H1 (cell line): Measurements from ENCODE around the gene GABRA4. TPM values are rescaled to one million over a fixed set of nuclear protein-coding genes. Genes with fewer than 3 reads are reported as not detected.

Experiments used
- CTCF ChIA-PET: fragments of 300-600 bp; sonication (Branson Sonifier 250); formaldehyde crosslinking; loops from one replicate; lab custom pipeline; 2021; ENCODE audit not compliant: partially characterized antibody; lab: Charles Lee
- POLR2A ChIA-PET: fragments of 300-600 bp; sonication (Branson Sonifier 250); formaldehyde crosslinking; loops from one replicate; lab custom pipeline; 2021; ENCODE audit warnings: inconsistent platforms; ENCODE audit not compliant: partially characterized antibody; lab: Charles Lee
- DNase-seq, 2 experiments: peaks; one replicate each; pipeline versions ENCODE4 v3.0.0 to v3.0.0-alpha.2; 2010 to 2022; ENCODE audit warnings: low spot score in 2 of 2, low read depth in 1 of 2, mixed read lengths in 1 of 2
- FAIRE-seq: peaks from 2 replicates; lab custom pipeline; 2011; peaks lifted over from hg19 to GRCh38; lab: Jason Lieb, UNC
- H2AFZ ChIP-seq: 2 replicates; pipeline ENCODE4 v1.8.1; 2012; ENCODE audit warnings: low read length, inconsistent platforms
- H2AK5ac ChIP-seq: 2 replicates; pipeline ENCODE4 v1.6.1; 2013; ENCODE audit warnings: low read depth, low read length
- H2BK120ac ChIP-seq: replicated peaks from 2 replicates; pipeline ENCODE3; 2013; ENCODE audit warnings: low read depth, low read length, inconsistent platforms
- H2BK12ac ChIP-seq: 2 replicates; pipeline ENCODE4 v1.6.1; 2013; ENCODE audit warnings: low read depth, low read length
- H2BK15ac ChIP-seq: 2 replicates; pipeline ENCODE4 v1.6.1; 2013; ENCODE audit warnings: low read length
- H2BK20ac ChIP-seq: 2 replicates; pipeline ENCODE4 v1.6.1; 2013; ENCODE audit warnings: low read length
- H2BK5ac ChIP-seq: 2 replicates; pipeline ENCODE4 v1.6.1; 2013; ENCODE audit warnings: low read depth, low read length
- H3K14ac ChIP-seq: 2 replicates; pipeline ENCODE4 v1.6.1; 2013; ENCODE audit warnings: inconsistent platforms; ENCODE audit not compliant: insufficient read length
- H3K18ac ChIP-seq: 2 replicates; pipeline ENCODE4 v1.6.1; 2013; ENCODE audit warnings: low read length; ENCODE audit errors: extremely low read depth
- H3K23ac ChIP-seq: 2 replicates; pipeline ENCODE4 v1.6.1; 2013; ENCODE audit warnings: inconsistent platforms; ENCODE audit not compliant: insufficient read length
- H3K23me2 ChIP-seq: 2 replicates; pipeline ENCODE4 v1.6.1; 2013; ENCODE audit warnings: low read depth, low read length
- H3K27ac ChIP-seq: 2 replicates; pipeline ENCODE4 v1.6.1; 2011; ENCODE audit warnings: low read depth, low read length, inconsistent platforms
- H3K27me3 ChIP-seq, 4 experiments: replicated peaks in 1 of 4; 1 replicate in 1 of 4; 2 replicates in 3 of 4; pipeline versions ENCODE4 v1.6.1 to v1.8.1; 2011 to 2013; ENCODE audit warnings: low read length in 3 of 4, mild to moderate bottlenecking in 3 of 4, inconsistent platforms in 2 of 4, mixed read lengths in 2 of 4, moderate library complexity in 1 of 4; ENCODE audit not compliant: control insufficient read depth in 3 of 4, insufficient read depth in 3 of 4; ENCODE audit errors: extremely low read depth in 1 of 4
- H3K36me3 ChIP-seq, 4 experiments: 2 replicates each; pipeline versions ENCODE4 v1.6.1 to v1.8.1; 2011 to 2013; ENCODE audit warnings: mild to moderate bottlenecking in 4 of 4, low read length in 3 of 4, moderate library complexity in 2 of 4, control low read depth in 1 of 4, inconsistent platforms in 1 of 4; ENCODE audit not compliant: insufficient read depth in 4 of 4, control insufficient read depth in 2 of 4
- H3K4ac ChIP-seq: replicated peaks from 2 replicates; pipeline ENCODE3; 2013; ENCODE audit warnings: low read length, low read depth, mixed read lengths, inconsistent platforms; ENCODE audit not compliant: insufficient read length
- H3K4me1 ChIP-seq, 4 experiments: replicated peaks in 1 of 4; 1 replicate in 1 of 4; 2 replicates in 3 of 4; pipeline versions ENCODE4 v1.6.1 to v1.8.1; 2011 to 2013; ENCODE audit warnings: low read length in 3 of 4, inconsistent platforms in 2 of 4, mixed read lengths in 1 of 4; ENCODE audit not compliant: insufficient read depth in 4 of 4, control insufficient read depth in 3 of 4
- H3K4me2 ChIP-seq, 2 experiments: 2 replicates each; pipeline versions ENCODE4 v1.6.1 to v1.8.1; 2011 to 2013; ENCODE audit warnings: low read depth in 2 of 2, low read length in 2 of 2, control low read depth in 1 of 2, inconsistent platforms in 1 of 2, mild to moderate bottlenecking in 1 of 2; ENCODE audit not compliant: insufficient read depth in 1 of 2
- H3K4me3 ChIP-seq, 4 experiments: fragments of 200-600, 300-600 bp in 1 of 4; sonication (generic), shearing (Covaris generic), sonication (Bioruptor Twin) in 1 of 4; 2 replicates each; pipeline versions ENCODE4 v1.5.1 to v1.8.1; 2011 to 2016; ENCODE audit warnings: low read length in 4 of 4, low read depth in 3 of 4, control low read depth in 2 of 4, inconsistent platforms in 2 of 4, mild to moderate bottlenecking in 2 of 4, mixed read lengths in 1 of 4, moderate library complexity in 1 of 4; ENCODE audit not compliant: insufficient read depth in 2 of 4; ENCODE audit errors: extremely low read depth in 1 of 4
- H3K56ac ChIP-seq: replicated peaks from 2 replicates; pipeline ENCODE3; 2013; ENCODE audit warnings: low read depth, mild to moderate bottlenecking, mixed read lengths, low read length, inconsistent platforms; ENCODE audit not compliant: insufficient read length
- H3K79me1 ChIP-seq: 2 replicates; pipeline ENCODE4 v1.6.1; 2013; ENCODE audit warnings: low read depth, low read length, control low read depth
- H3K79me2 ChIP-seq, 2 experiments: 2 replicates each; pipeline versions ENCODE4 v1.6.1 to v1.8.1; 2012 to 2013; ENCODE audit warnings: low read length in 2 of 2, mild to moderate bottlenecking in 2 of 2, inconsistent platforms in 1 of 2; ENCODE audit not compliant: insufficient read depth in 2 of 2, control insufficient read depth in 1 of 2
- H3K9ac ChIP-seq, 4 experiments: replicated peaks in 1 of 4; 1 replicate in 1 of 4; 2 replicates in 3 of 4; pipeline versions ENCODE4 v1.6.1 to v1.8.1; 2011 to 2013; ENCODE audit warnings: low read depth in 3 of 4, low read length in 3 of 4, control low read depth in 2 of 4, mild to moderate bottlenecking in 2 of 4, moderate library complexity in 2 of 4, inconsistent platforms in 1 of 4; ENCODE audit errors: extremely low read depth in 1 of 4
- H3K9me3 ChIP-seq, 2 experiments: 2 replicates each; pipeline versions ENCODE4 v1.6.1 to v1.8.1; 2012 to 2013; ENCODE audit warnings: mild to moderate bottlenecking in 2 of 2, moderate library complexity in 2 of 2, control low read depth in 1 of 2, inconsistent platforms in 1 of 2, low read depth in 1 of 2, low read length in 1 of 2, mixed read lengths in 1 of 2; ENCODE audit not compliant: insufficient read depth in 2 of 2
- H4K20me1 ChIP-seq, 2 experiments: replicated peaks in 1 of 2; 2 replicates each; pipeline versions ENCODE3 to v1.8.1; 2011 to 2013; ENCODE audit warnings: inconsistent platforms in 2 of 2, low read length in 2 of 2, mild to moderate bottlenecking in 1 of 2; ENCODE audit not compliant: insufficient read depth in 2 of 2, control insufficient read depth in 1 of 2
- H4K5ac ChIP-seq: 2 replicates; pipeline ENCODE4 v1.6.1; 2013; ENCODE audit warnings: low read length, low read depth, mixed read lengths, inconsistent platforms; ENCODE audit not compliant: insufficient read length
- H4K8ac ChIP-seq: 2 replicates; pipeline ENCODE4 v1.8.0; 2013; ENCODE audit warnings: mild to moderate bottlenecking, moderate library complexity, low read length, inconsistent platforms; ENCODE audit not compliant: insufficient read depth; ENCODE audit errors: extremely low read depth
- H4K91ac ChIP-seq: replicated peaks from 2 replicates; pipeline ENCODE3; 2013; ENCODE audit warnings: low read length, mixed read lengths, inconsistent platforms; ENCODE audit not compliant: insufficient read length
- ASH2L ChIP-seq: fragments of 200-600, 300-600 bp; sonication (generic); IDR thresholded peaks from one replicate; pipeline ENCODE4 v1.7.1; 2017; ENCODE audit warnings: low read length
- CBX8 ChIP-seq: fragments of 300-800, 300-1000 bp; sonication (generic); IDR thresholded peaks from 2 replicates; pipeline ENCODE4 v1.7.1; 2016; ENCODE audit warnings: low read depth, low read length, borderline replicate concordance
- CTBP2 ChIP-seq: IDR thresholded peaks from 2 replicates; pipeline ENCODE4 v1.7.0; 2011; ENCODE audit warnings: borderline replicate concordance, mild to moderate bottlenecking, moderate library complexity, mixed read lengths, low read length; ENCODE audit not compliant: insufficient read depth, insufficient read length
- CTCF ChIP-seq, 3 experiments: IDR thresholded peaks; 1 replicate in 2 of 3; 2 replicates in 1 of 3; pipeline versions ENCODE4 v1.5.1 to v1.6.1; 2011; ENCODE audit warnings: low read length in 3 of 3, mild to moderate bottlenecking in 3 of 3, inconsistent platforms in 2 of 3, low read depth in 1 of 3, moderate library complexity in 1 of 3; ENCODE audit not compliant: insufficient read depth in 1 of 3; ENCODE audit errors: control extremely low read depth in 1 of 3
- GABPA ChIP-seq: IDR thresholded peaks from 2 replicates; pipeline ENCODE4 v1.6.1; 2011; ENCODE audit warnings: mild to moderate bottlenecking, low read length, moderate library complexity, borderline replicate concordance; ENCODE audit not compliant: insufficient read depth
- KDM4A ChIP-seq: IDR thresholded peaks from one replicate; pipeline ENCODE4 v1.7.1; 2012; ENCODE audit warnings: low read depth, mild to moderate bottlenecking, moderate library complexity, low read length, inconsistent platforms; ENCODE audit not compliant: severe bottlenecking
- NANOG ChIP-seq: IDR thresholded peaks from 2 replicates; pipeline ENCODE4 v1.6.1; 2011; ENCODE audit warnings: low read length, low read depth, mild to moderate bottlenecking, inconsistent platforms; ENCODE audit not compliant: insufficient read depth, poor library complexity, severe bottlenecking
- SIX5 ChIP-seq: IDR thresholded peaks from 2 replicates; pipeline ENCODE4 v1.6.1; 2011; ENCODE audit warnings: mild to moderate bottlenecking, low read depth, low read length
- SUZ12 ChIP-seq: fragments of 200-600 bp; sonication (generic); IDR thresholded peaks from 2 replicates; pipeline ENCODE4 v1.6.1; 2012; ENCODE audit warnings: mild to moderate bottlenecking, inconsistent platforms, low read length, moderate library complexity, mixed read lengths
- WGBS, 2 experiments: shearing (Covaris generic) in 1 of 2; methylation state at CpG; one replicate each; pipeline versions ENCODE4 v1.1.6 to v1.1.7; 2013 to 2015; ENCODE audit warnings: low lambda C conversion rate in 2 of 2, mixed read lengths in 2 of 2, inconsistent platforms in 1 of 2, low coverage in 1 of 2, missing lambda C conversion rate in 1 of 2; ENCODE audit not compliant: insufficient replicate concordance in 2 of 2, insufficient coverage in 1 of 2, insufficient read length in 1 of 2; ENCODE audit errors: extremely low coverage in 1 of 2, missing lambda C conversion rate in 1 of 2; 5-methylcytosine and 5-hydroxymethylcytosine counted together
- polyA plus RNA-seq, 7 experiments: library from polyadenylated mRNA; depleted of rRNA in 3 of 7; stranded (reverse) in 5 of 7; unstranded in 2 of 7; fragments of >200 nt in 5 of 7; fragments of 200-250 nt in 2 of 7; gene quantifications; 1 replicate in 5 of 7; 2 replicates in 1 of 7; 4 replicates in 1 of 7; pipeline versions ENCODE4 v1.2.1 to v1.2.3, GENCODE V29; 2011 to 2013; ENCODE audit warnings: missing spikeins in 2 of 7, mixed read lengths in 2 of 7
- total RNA-seq: library from RNA; stranded (reverse); fragmentation: NEBNext Ultra II Directional; extraction: Animal tissue kit (Norgen Biotek cat#: 25700); gene quantifications from 2 replicates; pipeline ENCODE4 v1.2.1, GENCODE V29; 2021
- TF ChIP-seq, protein P1 (sequence below): IDR thresholded peaks from 2 replicates; pipeline ENCODE4 v1.6.1; 2012; ENCODE audit warnings: inconsistent platforms

Gene GABRA4
- total and polyA plus RNA-seq, 2 of the 8 experiments (the other 6 are each of a cell fraction or from before 2014, with no cell fraction given) = 0.09 to 0.37 TPM

GRCh38 chr4:46922205-46922604 is 71.2 kb downstream of the GABRA4 start:
- no peak overlapping the region for H4K5ac ChIP-seq
- no peak overlapping the region for H3K4me2 ChIP-seq
- CTCF ChIA-PET = interaction anchor here (0.8 to 2.0 kb wide), 4 partner anchors 10 to 98 kb away, joined by 3 to 12 read pairs (median 4); no protein-coding TSS in a partner anchor
- H4K8ac ChIP-seq = no peak overlapping the region
- H3K27ac ChIP-seq = no peak overlapping the region
- H3K23ac ChIP-seq = no peak overlapping the region
- H3K4me1 ChIP-seq = no peaks in the 10 kb centered on the region
- H3K4ac ChIP-seq = no peak overlapping the region
- H3K9me3 ChIP-seq = no peaks in the 10 kb centered on the region
- no peak overlapping the region for H3K18ac ChIP-seq
- no peak overlapping the region for H2BK15ac ChIP-seq
- 91% methylated on average over 3 of the region's 3 CpGs; no CpG with 5 or more reads in 1 of the 2 experiments for WGBS, 2 experiments
- H4K20me1 ChIP-seq = no peaks in the 10 kb centered on the region
- H2BK5ac ChIP-seq = no peak overlapping the region
- no peaks in the 10 kb centered on the region for H3K79me1 ChIP-seq
- H3K14ac ChIP-seq = no peak overlapping the region
- no peaks in the 10 kb centered on the region for H3K27me3 ChIP-seq
- no peak overlapping the region for H2BK12ac ChIP-seq
- no peak overlapping the region for H3K9ac ChIP-seq
- POLR2A ChIA-PET = no interaction called here
- no peak overlapping the region for H2BK120ac ChIP-seq
- no peak overlapping the region for H3K56ac ChIP-seq
- FAIRE-seq (no peak), DNase-seq (no peak)
- no peaks in the 10 kb centered on the region for H3K23me2 ChIP-seq
- H4K91ac ChIP-seq = no peak overlapping the region
- no peak overlapping the region for H2BK20ac ChIP-seq
- H2AK5ac ChIP-seq = no peak overlapping the region
- no peaks in the 10 kb centered on the region for H3K79me2 ChIP-seq
- H3K36me3 ChIP-seq = no peaks in the 10 kb centered on the region
- H3K4me3 ChIP-seq = no peak overlapping the region
- no peak overlapping the region for H2AFZ ChIP-seq
- TF ChIP-seq ASH2L (no peak), NANOG (no peak), GABPA (no peak), KDM4A (no peak), CTCF (IDR thresholded peaks at IDR 0.05; ENCODE audit: control extremely low read depth in 1 of 3, insufficient read depth in 1 of 3, low read depth in 1 of 3, low read length in 3 of 3) (no peak), CTBP2 (no peak), SIX5 (no peak), SUZ12 (no peak), CBX8 (no peak)
- TF ChIP-seq, protein P1, sequence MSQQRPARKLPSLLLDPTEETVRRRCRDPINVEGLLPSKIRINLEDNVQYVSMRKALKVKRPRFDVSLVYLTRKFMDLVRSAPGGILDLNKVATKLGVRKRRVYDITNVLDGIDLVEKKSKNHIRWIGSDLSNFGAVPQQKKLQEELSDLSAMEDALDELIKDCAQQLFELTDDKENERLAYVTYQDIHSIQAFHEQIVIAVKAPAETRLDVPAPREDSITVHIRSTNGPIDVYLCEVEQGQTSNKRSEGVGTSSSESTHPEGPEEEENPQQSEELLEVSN = no peak
